Adipocyte (in vitro differentiated cells): ENCODE results near the gene VAPB.
A peak's percentile ranks its signal among the peaks of the same experiment; 100 is the strongest.
"Not testable (repeated sequence)": the region's sequence is repeated elsewhere in the genome, so short reads cannot be mapped to it uniquely, and the experiment has no call there.

ENCODE experiments used
- DNase-seq: peaks from one replicate; pipeline ENCODE4 v3.0.0-alpha.2; 2015; ENCODE audit warnings: low read depth
- H3K27me3 ChIP-seq: replicated peaks from 2 replicates; pipeline ENCODE4 v1.7.0; 2013; ENCODE audit warnings: mild to moderate bottlenecking, low read length, moderate library complexity; ENCODE audit not compliant: control insufficient read depth, insufficient read depth
- H3K36me3 ChIP-seq: 2 replicates; pipeline ENCODE4 v1.7.0; 2013; ENCODE audit warnings: low read length, mild to moderate bottlenecking, moderate library complexity; ENCODE audit not compliant: control insufficient read depth, insufficient read depth, severe bottlenecking
- H3K4me1 ChIP-seq: 2 replicates; pipeline ENCODE4 v1.7.0; 2013; ENCODE audit warnings: mild to moderate bottlenecking, low read length, moderate library complexity; ENCODE audit not compliant: control insufficient read depth, insufficient read depth
- H3K4me3 ChIP-seq: 2 replicates; pipeline ENCODE4 v1.7.0; 2013; ENCODE audit warnings: mild to moderate bottlenecking, low read length, moderate library complexity
- H3K9ac ChIP-seq: 2 replicates; pipeline ENCODE4 v1.7.0; 2013; ENCODE audit warnings: mild to moderate bottlenecking, low read length, moderate library complexity
- H3K9me3 ChIP-seq: 2 replicates; pipeline ENCODE4 v1.7.0; 2013; ENCODE audit warnings: mild to moderate bottlenecking, low read length, moderate library complexity; ENCODE audit not compliant: control insufficient read depth

Gene VAPB

GRCh38 chr20:58408603-58409246 is 19.7 kb downstream of the VAPB start:
- H3K4me3 ChIP-seq, result no peak overlapping the region
- H3K36me3 ChIP-seq, result no peaks in the 10 kb centered on the region
- no peak overlapping the region for H3K9ac ChIP-seq
- DNase-seq, result no peak
- peaks cover 27% of the 10 kb centered on the region for H3K4me1 ChIP-seq
- H3K27me3 ChIP-seq, result no peaks in the 10 kb centered on the region
- H3K9me3 ChIP-seq, result no peaks in the 10 kb centered on the region

- H3K36me3 ChIP-seq, H3K9me3 ChIP-seq, DNase-seq, H3K4me3 ChIP-seq, H3K27me3 ChIP-seq, H3K4me1 ChIP-seq, H3K9ac ChIP-seq: not testable (repeated sequence)
These were observed 25.2 kb downstream of the VAPB start for GRCh38 chr20:58414216-58414615.

GRCh38 chr20:58414786-58415185 is 25.8 kb downstream of the VAPB start:
- H3K9me3 ChIP-seq, H3K4me3 ChIP-seq, H3K27me3 ChIP-seq, H3K9ac ChIP-seq, H3K4me1 ChIP-seq, DNase-seq: not testable (repeated sequence)
- peaks cover 11% of the 10 kb centered on the region for H3K36me3 ChIP-seq

GRCh38 chr20:58416057-58416456 is 27.0 kb downstream of the VAPB start:
- Histone ChIP-seq H3K36me3 (peaks cover 15% of the 10 kb centered on the region), H3K27me3 (no peaks in the 10 kb centered on the region)
- DNase-seq, result no peak

GRCh38 chr20:58416835-58417234 is 27.8 kb downstream of the VAPB start:
- peaks cover 6% of the 10 kb centered on the region for H3K4me1 ChIP-seq
- no peaks in the 10 kb centered on the region for H3K9me3 ChIP-seq
- no peaks in the 10 kb centered on the region for H3K27me3 ChIP-seq
- H3K9ac ChIP-seq, result no peak overlapping the region
- H3K36me3 ChIP-seq, result peaks cover 15% of the 10 kb centered on the region
- H3K4me3 ChIP-seq, result no peak overlapping the region
- DNase-seq, result no peak

More at GRCh38 chr20:58416057-58416456, 27.0 kb downstream of the VAPB start:
- Histone ChIP-seq H3K4me1 (peaks cover 5% of the 10 kb centered on the region), H3K9me3 (no peaks in the 10 kb centered on the region), H3K9ac (no peak overlapping the region), H3K4me3 (no peak overlapping the region)

- peaks cover 6% of the 10 kb centered on the region for H3K4me1 ChIP-seq
- no peak overlapping the region for H3K4me3 ChIP-seq
- H3K36me3 ChIP-seq, result peaks cover 15% of the 10 kb centered on the region
- no peaks in the 10 kb centered on the region for H3K9me3 ChIP-seq
- no peak overlapping the region for H3K9ac ChIP-seq
- no peaks in the 10 kb centered on the region for H3K27me3 ChIP-seq
- no peak for DNase-seq
These were observed 28.4 kb downstream of the VAPB start for GRCh38 chr20:58417438-58417837.

- H3K9ac ChIP-seq, result no peak overlapping the region
- peaks cover 6% of the 10 kb centered on the region for H3K4me1 ChIP-seq
- DNase-seq, result no peak
- no peaks in the 10 kb centered on the region for H3K27me3 ChIP-seq
- peaks cover 18% of the 10 kb centered on the region for H3K36me3 ChIP-seq
- H3K4me3 ChIP-seq, result no peak overlapping the region
- H3K9me3 ChIP-seq, result no peaks in the 10 kb centered on the region
These were observed 30.1 kb downstream of the VAPB start for GRCh38 chr20:58418949-58419748.

- no peaks in the 10 kb centered on the region for H3K27me3 ChIP-seq
- no peak overlapping the region for H3K9ac ChIP-seq
- peak; percentile 42 for DNase-seq
- H3K9me3 ChIP-seq, result no peaks in the 10 kb centered on the region
- peaks cover 23% of the 10 kb centered on the region for H3K36me3 ChIP-seq
- peaks cover 6% of the 10 kb centered on the region for H3K4me1 ChIP-seq
- H3K4me3 ChIP-seq, result no peak overlapping the region
These were observed 31.9 kb downstream of the VAPB start for GRCh38 chr20:58420798-58421496.

- Histone ChIP-seq H3K9me3 (no peaks in the 10 kb centered on the region), H3K9ac (no peak overlapping the region), H3K27me3 (no peaks in the 10 kb centered on the region), H3K36me3 (peaks cover 23% of the 10 kb centered on the region), H3K4me3 (no peak overlapping the region), H3K4me1 (peaks cover 6% of the 10 kb centered on the region)
- DNase-seq, result no peak
These were observed 32.4 kb downstream of the VAPB start for GRCh38 chr20:58421497-58421850.

GRCh38 chr20:58424218-58424969 is 35.4 kb downstream of the VAPB start:
- Histone ChIP-seq H3K36me3 (peaks cover 28% of the 10 kb centered on the region), H3K9me3 (no peaks in the 10 kb centered on the region), H3K4me1 (peaks cover 6% of the 10 kb centered on the region), H3K9ac (no peak overlapping the region), H3K27me3 (no peaks in the 10 kb centered on the region), H3K4me3 (no peak overlapping the region)
- DNase-seq, result no peak

GRCh38 chr20:58427571-58427970 is 38.5 kb downstream of the VAPB start:
- Histone ChIP-seq H3K4me1 (peaks cover 19% of the 10 kb centered on the region), H3K36me3 (peaks cover 21% of the 10 kb centered on the region)
- DNase-seq, H3K9me3 ChIP-seq, H3K27me3 ChIP-seq, H3K4me3 ChIP-seq, H3K9ac ChIP-seq: not testable (repeated sequence)
